IPS-15b (cell line): Measurements from ENCODE around the gene SREBF1.

ENCODE experiments used
- H3K27me3 ChIP-seq: one replicate; pipeline ENCODE4 v1.6.1; 2013; ENCODE audit warnings: low read length; ENCODE audit not compliant: control insufficient read depth, insufficient read depth
- H3K36me3 ChIP-seq: one replicate; pipeline ENCODE4 v1.6.1; 2013; ENCODE audit warnings: low read length; ENCODE audit not compliant: control insufficient read depth, insufficient read depth
- H3K4me1 ChIP-seq: one replicate; pipeline ENCODE4 v1.6.1; 2013; ENCODE audit warnings: mild to moderate bottlenecking, low read length; ENCODE audit not compliant: control insufficient read depth, insufficient read depth
- H3K4me3 ChIP-seq: one replicate; pipeline ENCODE4 v1.5.1; 2013; ENCODE audit warnings: low read depth, low read length
- H3K9ac ChIP-seq: one replicate; pipeline ENCODE4 v1.6.1; 2013; ENCODE audit warnings: low read depth, mild to moderate bottlenecking, low read length
- H3K9me3 ChIP-seq: one replicate; pipeline ENCODE4 v1.6.1; 2013; ENCODE audit warnings: mild to moderate bottlenecking, low read length; ENCODE audit not compliant: control insufficient read depth, insufficient read depth

SREBF1 gene

GRCh38 chr17:17792037-17792550 is 44.7 kb downstream of the SREBF1 start:
- Histone ChIP-seq H3K9me3 (no peaks in the 10 kb centered on the region), H3K27me3 (peaks cover 21% of the 10 kb centered on the region), H3K9ac (no peak overlapping the region), H3K4me3 (no peak overlapping the region), H3K36me3 (no peaks in the 10 kb centered on the region), H3K4me1 (peaks cover 8% of the 10 kb centered on the region)

- no peak overlapping the region for H3K4me3 ChIP-seq
- H3K27me3 ChIP-seq = peaks cover 26% of the 10 kb centered on the region
- no peaks in the 10 kb centered on the region for H3K9me3 ChIP-seq
- H3K4me1 ChIP-seq = peaks cover 8% of the 10 kb centered on the region
- no peaks in the 10 kb centered on the region for H3K36me3 ChIP-seq
- no peak overlapping the region for H3K9ac ChIP-seq
These were observed 45.9 kb downstream of the SREBF1 start for GRCh38 chr17:17790637-17791464.

GRCh38 chr17:17789828-17790636 is 46.8 kb downstream of the SREBF1 start:
- H3K27me3 ChIP-seq = peaks cover 34% of the 10 kb centered on the region
- H3K9ac ChIP-seq = no peak overlapping the region
- H3K4me1 ChIP-seq = peaks cover 9% of the 10 kb centered on the region
- no peak overlapping the region for H3K4me3 ChIP-seq
- no peaks in the 10 kb centered on the region for H3K9me3 ChIP-seq
- H3K36me3 ChIP-seq = no peaks in the 10 kb centered on the region

GRCh38 chr17:17789410-17789809 is 47.4 kb downstream of the SREBF1 start:
- H3K36me3 ChIP-seq = no peaks in the 10 kb centered on the region
- H3K9me3 ChIP-seq = no peaks in the 10 kb centered on the region
- H3K4me3 ChIP-seq = no peak overlapping the region
- no peak overlapping the region for H3K9ac ChIP-seq
- H3K4me1 ChIP-seq = peaks cover 14% of the 10 kb centered on the region
- H3K27me3 ChIP-seq = peaks cover 41% of the 10 kb centered on the region

GRCh38 chr17:17788967-17789366 is 47.8 kb downstream of the SREBF1 start:
- peaks cover 16% of the 10 kb centered on the region for H3K4me1 ChIP-seq
- peaks cover 42% of the 10 kb centered on the region for H3K27me3 ChIP-seq
- no peaks in the 10 kb centered on the region for H3K9me3 ChIP-seq

GRCh38 chr17:17787568-17787967 is 49.2 kb downstream of the SREBF1 start:
- Histone ChIP-seq H3K4me3 (no peak overlapping the region), H3K27me3 (peaks cover 40% of the 10 kb centered on the region), H3K9ac (no peak overlapping the region), H3K4me1 (peaks cover 16% of the 10 kb centered on the region), H3K9me3 (no peaks in the 10 kb centered on the region), H3K36me3 (no peaks in the 10 kb centered on the region)

More at GRCh38 chr17:17788967-17789366, 47.8 kb downstream of the SREBF1 start:
- no peak overlapping the region for H3K9ac ChIP-seq
- H3K36me3 ChIP-seq = no peaks in the 10 kb centered on the region
- H3K4me3 ChIP-seq = no peak overlapping the region

- H3K9ac ChIP-seq = no peak overlapping the region
- peaks cover 12% of the 10 kb centered on the region for H3K4me1 ChIP-seq
- H3K36me3 ChIP-seq = no peaks in the 10 kb centered on the region
- peaks cover 37% of the 10 kb centered on the region for H3K27me3 ChIP-seq
- no peak overlapping the region for H3K4me3 ChIP-seq
- H3K9me3 ChIP-seq = no peaks in the 10 kb centered on the region
These were observed 49.8 kb downstream of the SREBF1 start for GRCh38 chr17:17786998-17787397.

- peaks cover 30% of the 10 kb centered on the region for H3K27me3 ChIP-seq
- H3K4me3 ChIP-seq = peak overlapping the region; percentile 0
- peaks cover 18% of the 10 kb centered on the region for H3K4me1 ChIP-seq
- H3K9ac ChIP-seq = no peak overlapping the region
- no peaks in the 10 kb centered on the region for H3K9me3 ChIP-seq
- no peaks in the 10 kb centered on the region for H3K36me3 ChIP-seq
These were observed 51.4 kb downstream of the SREBF1 start for GRCh38 chr17:17785407-17785806.

- peaks cover 17% of the 10 kb centered on the region for H3K4me1 ChIP-seq
- H3K27me3 ChIP-seq = peaks cover 30% of the 10 kb centered on the region
- H3K4me3 ChIP-seq = peak overlapping the region; percentile 59
- H3K9ac ChIP-seq = no peak overlapping the region
- H3K9me3 ChIP-seq = no peaks in the 10 kb centered on the region
- no peaks in the 10 kb centered on the region for H3K36me3 ChIP-seq
These were observed 52.0 kb downstream of the SREBF1 start for GRCh38 chr17:17784657-17785267.

GRCh38 chr17:17783825-17784656 is 52.7 kb downstream of the SREBF1 start:
- peak overlapping the region; percentile 59 for H3K4me3 ChIP-seq
- peaks cover 26% of the 10 kb centered on the region for H3K27me3 ChIP-seq
- no peaks in the 10 kb centered on the region for H3K36me3 ChIP-seq
- no peak overlapping the region for H3K9ac ChIP-seq
- H3K9me3 ChIP-seq = no peaks in the 10 kb centered on the region
- peaks cover 20% of the 10 kb centered on the region for H3K4me1 ChIP-seq
